GM23338 (cell line): Measurements from ENCODE around the gene CEP44.

Experiments
- CTCF ChIP-seq, 2 experiments: fragments of 200-600 bp in 1 of 2; sonication (generic) in 1 of 2; conservative IDR thresholded peaks; 2 replicates each; pipeline versions ENCODE4 v1.5.1 to v1.6.1; 2016 to 2017; ENCODE audit warnings: antibody characterized with exemption in 2 of 2, low read depth in 2 of 2, mild to moderate bottlenecking in 2 of 2, moderate library complexity in 1 of 2
- EZH2 ChIP-seq: fragments of 200-600 bp; sonication (generic); IDR thresholded peaks from one replicate; pipeline ENCODE4 v1.8.0; 2017; ENCODE audit warnings: antibody characterized with exemption, mild to moderate bottlenecking, low read depth; ENCODE audit not compliant: unreplicated experiment
- POLR2AphosphoS5 ChIP-seq: IDR thresholded peaks from 2 replicates; pipeline ENCODE4 v1.6.1; 2016; ENCODE audit warnings: antibody characterized with exemption, low read depth

DNA sequence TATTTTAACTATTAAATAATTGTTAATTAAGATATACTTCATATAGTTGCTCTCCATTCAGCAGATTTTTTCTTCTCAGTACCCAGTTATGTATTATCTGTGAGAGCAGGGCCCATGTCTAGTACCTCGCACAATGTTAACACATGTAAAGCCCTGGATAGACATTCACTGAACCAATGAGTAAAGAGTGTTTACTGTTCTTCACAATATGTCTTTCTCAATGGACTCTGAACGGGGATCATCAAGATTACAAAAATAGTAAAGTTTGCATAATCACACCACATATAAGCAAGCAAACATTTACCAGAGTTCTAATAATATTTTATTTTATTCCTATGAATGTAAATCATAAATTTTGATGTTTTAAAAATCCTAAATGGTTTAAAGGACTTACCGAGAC lies 47.4 kb upstream of the CEP44 start:
- TF ChIP-seq CTCF (conservative IDR thresholded peaks at IDR 0.05; ENCODE audit: low read depth in 2 of 2), result no peak
- TF ChIP-seq POLR2AphosphoS5, result no peak
- no peak for TF ChIP-seq EZH2
